Body of pancreas (tissue), 4 donors: ENCODE results near the gene PXYLP1. TPM values are rescaled to one million over a fixed set of nuclear protein-coding genes. Genes with fewer than 3 reads are reported as not detected.

Experiments
- ATAC-seq: fragments of 150-250 bp; one replicate; pipeline ENCODE4 v1.9.1; 2016
- DNase-seq, 4 donors: peaks; one replicate each; pipeline ENCODE4 v3.0.0-alpha.2; 2019
- H3K27ac ChIP-seq, 4 donors: fragments of 200-600 bp; sonication (generic); 1 replicate in 3 of 4; 2 replicates in 1 of 4; pipeline versions ENCODE4 v1.5.1 to v1.6.1; 2016 to 2019; ENCODE audit warnings: mild to moderate bottlenecking in 1 of 4, mixed read lengths in 1 of 4, moderate library complexity in 1 of 4
- H3K27me3 ChIP-seq, 2 donors: fragments of 200-600 bp; sonication (generic); one replicate each; pipeline ENCODE4 v1.6.0; 2016; ENCODE audit warnings: mild to moderate bottlenecking in 1 of 2
- H3K36me3 ChIP-seq, 2 donors: fragments of 200-600 bp; sonication (generic); replicated peaks in 1 of 2; 2 replicates each; pipeline ENCODE4 v1.5.1; 2016; ENCODE audit warnings: low read depth in 2 of 2; ENCODE audit not compliant: insufficient read depth in 1 of 2
- H3K4me1 ChIP-seq: fragments of 200-600 bp; sonication (generic); one replicate; pipeline ENCODE4 v1.6.0; 2016
- H3K4me3 ChIP-seq, 2 donors: fragments of 200-600 bp; sonication (generic); 1 replicate in 1 of 2; 2 replicates in 1 of 2; pipeline ENCODE4 v1.5.1; 2016 to 2019
- H3K9me3 ChIP-seq, 3 donors: fragments of 200-600 bp; sonication (generic); 1 replicate in 2 of 3; 2 replicates in 1 of 3; pipeline ENCODE4 v1.5.1; 2016
- POLR2A ChIP-seq, 3 donors: fragments of 450-650 bp; IDR thresholded peaks; one replicate each; pipeline ENCODE4 v1.6.1; 2016; ENCODE audit warnings: antibody characterized with exemption in 3 of 3, mild to moderate bottlenecking in 2 of 3
- WGBS, 2 donors: methylation state at CpG; one replicate each; pipeline ENCODE4 v1.1.5; 2017; 5-methylcytosine and 5-hydroxymethylcytosine counted together
- intact Hi-C: fragments of 100-400 bp; cut with DNase I; formaldehyde crosslinking; loops from one replicate; pipeline ENCODE4 v1.15.1; 2023
- total RNA-seq, 2 donors: library from RNA; depleted of rRNA; stranded (reverse); fragments of >200 nt; gene quantifications; one replicate each; pipeline ENCODE4 v1.1.0, GENCODE V29; 2016
- TF ChIP-seq, protein P1 (sequence below), 7 experiments: fragments of 450-650 bp in 4 of 7; fragments of 200-600 bp in 3 of 7; sonication (generic) in 3 of 7; IDR thresholded peaks; one replicate each; pipeline ENCODE4 v1.5.1; 2016 to 2019; ENCODE audit warnings: antibody characterized with exemption in 7 of 7

Gene PXYLP1
- total RNA-seq, 2 donors from 2014 or later: 9.9 to 10.5 TPM

DNA sequence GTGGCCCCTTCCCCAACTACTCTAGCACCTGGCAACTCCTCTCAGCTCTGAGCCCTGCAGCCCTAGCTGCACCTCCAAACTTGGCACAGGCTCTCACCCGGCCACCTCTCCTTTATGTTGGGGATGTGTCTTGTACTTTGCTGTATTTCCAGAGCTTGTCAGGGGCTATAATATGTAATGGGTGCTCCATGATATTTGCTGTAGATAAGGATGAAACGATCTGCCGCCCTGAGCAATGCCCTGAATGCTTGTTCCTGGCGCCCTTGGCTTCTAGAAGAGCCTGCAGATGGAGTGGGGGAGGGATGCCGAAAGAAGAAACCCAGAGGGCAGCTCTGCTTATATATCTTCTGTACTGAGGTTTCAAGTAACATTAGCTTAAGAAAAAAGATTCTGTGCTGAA is 100.8 kb downstream of the PXYLP1 start:
- TF ChIP-seq, protein P1, sequence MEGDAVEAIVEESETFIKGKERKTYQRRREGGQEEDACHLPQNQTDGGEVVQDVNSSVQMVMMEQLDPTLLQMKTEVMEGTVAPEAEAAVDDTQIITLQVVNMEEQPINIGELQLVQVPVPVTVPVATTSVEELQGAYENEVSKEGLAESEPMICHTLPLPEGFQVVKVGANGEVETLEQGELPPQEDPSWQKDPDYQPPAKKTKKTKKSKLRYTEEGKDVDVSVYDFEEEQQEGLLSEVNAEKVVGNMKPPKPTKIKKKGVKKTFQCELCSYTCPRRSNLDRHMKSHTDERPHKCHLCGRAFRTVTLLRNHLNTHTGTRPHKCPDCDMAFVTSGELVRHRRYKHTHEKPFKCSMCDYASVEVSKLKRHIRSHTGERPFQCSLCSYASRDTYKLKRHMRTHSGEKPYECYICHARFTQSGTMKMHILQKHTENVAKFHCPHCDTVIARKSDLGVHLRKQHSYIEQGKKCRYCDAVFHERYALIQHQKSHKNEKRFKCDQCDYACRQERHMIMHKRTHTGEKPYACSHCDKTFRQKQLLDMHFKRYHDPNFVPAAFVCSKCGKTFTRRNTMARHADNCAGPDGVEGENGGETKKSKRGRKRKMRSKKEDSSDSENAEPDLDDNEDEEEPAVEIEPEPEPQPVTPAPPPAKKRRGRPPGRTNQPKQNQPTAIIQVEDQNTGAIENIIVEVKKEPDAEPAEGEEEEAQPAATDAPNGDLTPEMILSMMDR (IDR thresholded peaks at IDR 0.05): no peak
- no peak for TF ChIP-seq POLR2A (IDR thresholded peaks at IDR 0.05)
- H3K4me3 ChIP-seq: no peak overlapping the region
- DNase-seq: no peak
- H3K36me3 ChIP-seq: no peaks in the 10 kb centered on the region
- no peaks in the 10 kb centered on the region for H3K27me3 ChIP-seq
- no peak overlapping the region for H3K27ac ChIP-seq
- H3K4me1 ChIP-seq: peaks cover 1% of the 10 kb centered on the region
- intact Hi-C loops: no loop called here
- H3K9me3 ChIP-seq: no peaks in the 10 kb centered on the region
- no peak for ATAC-seq
- 70 to 78% methylated on average over 5 of the region's 5 CpGs for WGBS, 2 donors

DNA sequence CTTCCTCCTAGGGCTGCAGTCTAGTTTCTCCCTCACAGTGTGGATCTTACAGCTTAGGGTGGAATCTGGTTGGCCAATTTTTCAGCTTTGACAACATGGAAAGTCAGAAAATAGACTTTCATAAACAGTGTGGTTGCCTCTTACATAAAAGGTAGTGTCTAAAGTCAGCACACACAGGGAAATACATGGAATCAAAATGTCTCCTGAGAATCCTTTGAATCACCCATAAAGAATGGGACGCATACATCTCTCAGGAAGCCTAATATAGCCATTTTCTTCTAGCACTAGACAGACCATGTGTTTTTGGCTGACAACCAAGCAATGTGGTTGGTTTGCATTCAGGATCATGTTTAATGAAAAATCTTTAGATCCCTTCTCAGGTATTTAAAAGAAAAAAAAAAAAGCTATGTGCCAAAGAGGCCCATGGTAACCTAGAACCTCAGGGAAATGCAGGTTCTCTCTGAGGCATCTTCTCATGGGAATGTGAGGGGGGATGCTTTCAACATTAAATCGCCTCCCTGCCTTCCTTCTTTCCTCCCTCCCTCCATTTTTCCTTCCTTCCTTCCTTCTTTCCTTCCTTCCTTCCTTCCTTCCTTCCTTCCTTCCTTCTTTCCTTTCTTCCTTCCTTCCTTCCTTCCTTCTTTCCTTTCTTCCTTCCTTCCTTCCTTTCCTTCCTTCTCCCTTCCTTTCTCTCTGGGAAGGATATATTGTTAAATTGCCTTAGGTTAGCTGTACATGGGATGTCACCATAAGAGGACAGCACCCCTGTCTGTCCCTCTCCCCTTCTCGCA is 102.4 kb downstream of the PXYLP1 start:
- H3K4me1 ChIP-seq: no peaks in the 10 kb centered on the region
- no peak for DNase-seq

DNA sequence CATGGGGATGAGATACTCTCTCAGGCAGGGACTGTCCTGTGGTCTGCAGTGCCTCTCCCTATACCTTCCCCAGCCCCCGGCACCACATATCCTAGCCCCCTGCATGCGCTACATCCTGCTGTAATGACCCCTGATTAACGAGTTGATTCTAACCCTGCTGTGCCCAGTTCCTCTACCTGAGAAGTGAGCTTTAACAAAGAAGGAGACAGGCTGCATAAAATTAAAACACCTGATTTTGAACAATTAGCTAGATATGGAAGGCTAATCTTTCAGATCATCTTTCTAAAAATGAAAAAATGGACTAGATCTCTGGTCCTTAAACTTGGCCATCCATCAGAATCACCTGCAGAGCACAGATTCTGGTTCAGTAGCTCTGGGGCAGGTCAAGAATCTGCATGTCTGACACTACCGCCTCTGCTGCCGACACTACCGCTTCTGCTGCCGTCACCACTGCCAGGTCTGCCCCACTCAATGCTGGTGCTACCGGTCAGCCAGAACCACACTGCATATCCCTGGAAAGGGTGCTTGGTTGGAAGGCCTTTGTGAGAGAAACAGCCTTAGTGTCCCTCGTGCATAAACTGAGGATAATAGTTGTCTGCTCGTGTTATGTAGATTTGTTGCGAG is 103.1 kb downstream of the PXYLP1 start:
- H3K9me3 ChIP-seq: no peaks in the 10 kb centered on the region
- TF ChIP-seq, protein P1 (IDR thresholded peaks at IDR 0.05): no peak
- TF ChIP-seq POLR2A (IDR thresholded peaks at IDR 0.05): no peak
- H3K27ac ChIP-seq: no peak overlapping the region
- H3K27me3 ChIP-seq: no peaks in the 10 kb centered on the region
- WGBS, 2 donors: 93 to 94% methylated on average over 10 to 11 of the region's 11 CpGs
- H3K36me3 ChIP-seq: no peaks in the 10 kb centered on the region
- no peak for ATAC-seq
- no peak overlapping the region for H3K4me3 ChIP-seq
- no peak for DNase-seq
- intact Hi-C loops: no loop called here
- H3K4me1 ChIP-seq: no peaks in the 10 kb centered on the region

More for the DNA sequence above, 102.4 kb downstream of the PXYLP1 start:
- TF ChIP-seq POLR2A (IDR thresholded peaks at IDR 0.05): no peak
- TF ChIP-seq, protein P1 (IDR thresholded peaks at IDR 0.05): no peak
- no peaks in the 10 kb centered on the region for H3K27me3 ChIP-seq
- no peak overlapping the region for H3K4me3 ChIP-seq
- intact Hi-C loops: no loop called here
- WGBS, 2 donors: 91 to 93% methylated on average over 3 of the region's 3 CpGs
- no peak overlapping the region for H3K27ac ChIP-seq
- no peak for ATAC-seq
- H3K9me3 ChIP-seq: no peaks in the 10 kb centered on the region
- no peaks in the 10 kb centered on the region for H3K36me3 ChIP-seq

DNA sequence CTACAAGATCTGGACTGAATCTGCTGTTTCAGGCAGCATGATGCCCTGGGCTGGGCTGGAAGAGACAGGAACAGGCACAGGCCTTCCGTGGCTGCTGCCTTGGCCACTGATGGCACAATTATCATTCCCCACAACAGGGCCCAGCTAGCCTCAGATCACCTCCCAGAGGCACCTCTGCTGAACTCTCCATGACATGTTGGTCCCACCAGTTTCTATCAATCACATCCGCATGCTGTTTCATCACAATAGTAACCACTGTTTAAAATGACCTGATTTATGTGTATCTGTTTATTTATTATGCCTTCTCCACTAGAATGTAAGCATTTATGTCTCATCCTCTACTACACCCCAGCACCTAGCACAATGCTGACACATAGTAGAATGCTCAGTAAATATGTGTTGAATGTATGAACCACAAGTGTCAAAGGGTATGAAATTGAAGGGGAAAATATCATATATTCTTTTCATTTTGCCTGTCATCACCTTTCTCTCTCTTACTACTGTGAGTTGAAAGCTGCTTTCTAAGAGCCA is 104.0 kb downstream of the PXYLP1 start:
- H3K27me3 ChIP-seq: no peaks in the 10 kb centered on the region
- no peak for TF ChIP-seq POLR2A (IDR thresholded peaks at IDR 0.05)
- TF ChIP-seq, protein P1 (IDR thresholded peaks at IDR 0.05): no peak
- no peaks in the 10 kb centered on the region for H3K9me3 ChIP-seq
- no peak overlapping the region for H3K27ac ChIP-seq
- no peaks in the 10 kb centered on the region for H3K4me1 ChIP-seq
- no peaks in the 10 kb centered on the region for H3K36me3 ChIP-seq
- WGBS, 2 donors: 88 to 96% methylated on average over 2 of the region's 2 CpGs
- ATAC-seq (no peak), DNase-seq (no peak)
- intact Hi-C loops: no loop called here
- no peak overlapping the region for H3K4me3 ChIP-seq
